GM12872 (cell line): ENCODE data around the gene SCO1.

Experiments used
- CTCF ChIP-seq: IDR thresholded peaks from 3 replicates; pipeline ENCODE4 v1.5.1; 2011; ENCODE audit warnings: low read depth, mild to moderate bottlenecking, low read length, moderate library complexity; ENCODE audit not compliant: insufficient read depth

SCO1 gene

DNA sequence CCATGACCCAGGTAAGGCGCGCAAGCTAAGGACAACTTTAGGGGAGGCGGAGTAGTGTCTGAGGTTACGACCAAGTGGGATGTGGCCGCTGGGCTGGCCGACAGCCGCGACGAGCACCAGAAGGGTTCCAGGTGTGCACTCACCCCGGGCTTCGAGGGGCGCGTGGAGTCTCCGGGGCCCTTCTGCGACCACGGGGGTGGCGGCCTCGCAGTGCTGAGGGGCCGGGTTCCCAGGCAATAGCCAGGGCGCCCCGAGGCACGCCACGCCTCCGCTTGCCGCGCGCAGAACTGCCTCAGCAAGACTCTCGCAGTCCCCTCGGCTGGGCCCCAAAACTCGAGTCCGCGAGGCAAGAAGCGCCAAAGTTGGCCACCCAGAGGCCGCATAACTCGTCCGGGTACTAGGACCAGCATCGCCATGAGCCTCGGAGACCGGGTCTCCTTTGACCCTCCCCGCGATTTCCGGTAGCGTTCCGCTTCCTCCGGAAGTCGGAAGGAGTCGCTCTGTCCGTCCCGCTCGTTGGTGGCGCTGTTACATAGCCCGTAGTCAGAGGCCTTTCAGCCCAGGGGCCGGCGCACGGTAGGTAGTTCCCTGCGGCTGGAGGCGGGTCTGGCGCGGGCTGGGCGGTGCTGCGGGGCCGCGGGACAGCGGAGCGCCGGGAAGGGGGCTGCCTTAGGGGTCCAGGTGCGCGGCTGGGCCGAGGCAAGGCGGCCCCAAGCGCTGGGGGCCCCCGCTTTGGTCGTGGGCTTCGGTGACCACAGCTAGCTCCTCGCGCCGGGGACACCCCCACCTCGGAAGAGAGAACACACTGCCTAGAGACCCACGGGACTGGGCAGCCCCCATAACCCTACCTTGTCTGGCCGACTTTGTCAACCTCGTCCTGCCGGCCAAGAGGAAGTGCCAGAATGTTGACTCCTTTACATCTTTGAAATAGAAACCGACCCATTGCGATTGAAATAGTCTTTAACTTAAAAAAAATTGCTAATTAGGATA is at the start of gene SCO1, which contains the start of gene ADPRM:
SCO1 (minus strand) TSS at position 442 of the 990 bp plus-strand sequence; CDS start at position 416, 26 bp downstream.
ADPRM (plus strand) TSS at position 503 of the 990 bp plus-strand sequence. CDS start 7,333 bp downstream, outside the sequence.
- peak; percentile 46; the same call in 2 of the 3 replicates for TF ChIP-seq CTCF

- TF ChIP-seq CTCF, result no peak
Measured at GRCh38 chr17:10745231-10745630, 47.9 kb upstream of the SCO1 start.

DNA sequence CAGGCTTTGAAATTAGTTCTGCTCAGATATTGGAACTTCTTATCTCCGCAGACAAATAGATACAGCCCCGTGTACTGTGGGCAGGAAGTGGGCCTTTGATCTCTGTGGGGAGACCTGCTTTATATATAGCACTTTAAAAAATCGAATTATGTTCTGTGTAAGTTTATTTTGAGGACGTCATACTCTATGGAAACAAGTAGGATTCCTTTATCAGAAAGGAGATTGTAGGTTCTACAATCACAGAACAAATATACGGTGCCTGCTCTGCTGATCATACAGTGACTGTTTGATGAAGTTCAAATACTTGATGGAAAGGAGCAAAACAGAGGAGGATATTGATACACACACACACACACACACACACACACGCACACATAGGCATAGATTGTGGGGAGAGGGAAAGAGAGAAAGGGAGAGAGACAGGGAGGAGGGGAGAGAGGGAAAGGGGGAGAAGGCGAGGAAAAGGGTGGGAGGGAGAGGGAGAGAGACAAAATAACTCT is 47.2 kb upstream of the SCO1 start:
- TF ChIP-seq CTCF, result no peak

- TF ChIP-seq CTCF, result no peak
Measured at GRCh38 chr17:10743316-10744009, 46.1 kb upstream of the SCO1 start.

DNA sequence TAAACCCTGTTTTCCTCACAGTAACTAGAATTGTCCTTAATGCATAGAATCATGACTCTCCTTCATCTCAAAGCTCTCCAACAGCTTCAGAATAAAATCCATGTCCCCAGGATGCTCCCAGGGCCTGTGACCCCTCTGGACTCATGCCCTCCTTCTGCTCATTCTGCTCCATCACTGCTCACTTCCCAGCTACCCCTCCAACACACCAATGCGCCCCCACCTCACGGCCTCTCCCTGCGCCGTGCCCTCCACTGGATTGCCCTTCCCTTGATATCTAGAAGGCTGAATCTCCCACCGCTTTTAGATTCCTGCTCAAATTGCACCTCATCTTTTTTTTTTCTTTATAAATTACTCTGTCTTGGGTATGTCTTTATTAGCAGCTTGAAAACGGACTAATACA is 45.1 kb upstream of the SCO1 start:
- no peak for TF ChIP-seq CTCF

- no peak for TF ChIP-seq CTCF
Measured at GRCh38 chr17:10741416-10742135, 44.2 kb upstream of the SCO1 start.
